Trophoblast cell (in vitro differentiated cells and primary cell): ENCODE data around the gene CSMD2.

Experiments used
- DNase-seq, 2 donors: peaks; one replicate each; pipeline ENCODE4 v3.0.0-alpha.2; 2016
- H2AFZ ChIP-seq: 2 replicates; pipeline ENCODE4 v1.6.1; 2013; ENCODE audit warnings: low read length, moderate library complexity, mild to moderate bottlenecking; ENCODE audit not compliant: insufficient read depth, poor library complexity
- H2AK5ac ChIP-seq: 2 replicates; pipeline ENCODE4 v1.6.1; 2013; ENCODE audit warnings: mild to moderate bottlenecking, low read length
- H2BK120ac ChIP-seq: 2 replicates; pipeline ENCODE4 v1.6.1; 2013; ENCODE audit warnings: low read length, mild to moderate bottlenecking, moderate library complexity; ENCODE audit not compliant: insufficient read depth, poor library complexity
- H2BK12ac ChIP-seq: 2 replicates; pipeline ENCODE4 v1.6.1; 2013; ENCODE audit warnings: mild to moderate bottlenecking, low read length, moderate library complexity
- H2BK5ac ChIP-seq: 2 replicates; pipeline ENCODE4 v1.6.1; 2013; ENCODE audit warnings: low read length, low read depth, moderate library complexity, mild to moderate bottlenecking; ENCODE audit not compliant: poor library complexity
- H3K14ac ChIP-seq: 2 replicates; pipeline ENCODE4 v1.6.1; 2013; ENCODE audit warnings: mild to moderate bottlenecking, low read length
- H3K18ac ChIP-seq: 2 replicates; pipeline ENCODE4 v1.6.1; 2013; ENCODE audit warnings: mild to moderate bottlenecking, low read length
- H3K23ac ChIP-seq: 2 replicates; pipeline ENCODE4 v1.6.1; 2013; ENCODE audit warnings: low read length
- H3K27ac ChIP-seq: 2 replicates; pipeline ENCODE4 v1.5.1; 2013; ENCODE audit warnings: low read depth, mild to moderate bottlenecking, inconsistent platforms, low read length, moderate library complexity
- H3K27me3 ChIP-seq: 2 replicates; pipeline ENCODE4 v1.6.1; 2013; ENCODE audit warnings: inconsistent platforms, mild to moderate bottlenecking, low read length, moderate library complexity; ENCODE audit not compliant: insufficient read depth
- H3K36me3 ChIP-seq, 2 experiments: 1 replicate in 1 of 2; 2 replicates in 1 of 2; pipeline ENCODE4 v1.6.1; 2013; ENCODE audit warnings: low read length in 2 of 2, mild to moderate bottlenecking in 2 of 2, moderate library complexity in 1 of 2; ENCODE audit not compliant: insufficient read depth in 2 of 2, control insufficient read depth in 1 of 2
- H3K4ac ChIP-seq: 2 replicates; pipeline ENCODE4 v1.6.1; 2013; ENCODE audit warnings: low read depth, mild to moderate bottlenecking, low read length, moderate library complexity
- H3K4me1 ChIP-seq, 2 experiments: 1 replicate in 1 of 2; 2 replicates in 1 of 2; pipeline ENCODE4 v1.6.1; 2013; ENCODE audit warnings: low read length in 2 of 2, mild to moderate bottlenecking in 2 of 2, moderate library complexity in 1 of 2; ENCODE audit not compliant: insufficient read depth in 2 of 2, control insufficient read depth in 1 of 2
- H3K4me2 ChIP-seq: 2 replicates; pipeline ENCODE4 v1.6.1; 2013; ENCODE audit warnings: inconsistent platforms, mild to moderate bottlenecking, low read length, moderate library complexity
- H3K4me3 ChIP-seq: 2 replicates; pipeline ENCODE4 v1.5.1; 2013; ENCODE audit warnings: mild to moderate bottlenecking, low read depth, low read length, inconsistent platforms
- H3K79me1 ChIP-seq: one replicate; pipeline ENCODE4 v1.6.1; 2013; ENCODE audit warnings: low read length
- H3K79me2 ChIP-seq: 2 replicates; pipeline ENCODE4 v1.6.1; 2013; ENCODE audit warnings: low read length, mild to moderate bottlenecking; ENCODE audit not compliant: control insufficient read depth, insufficient read depth, poor library complexity
- H3K9ac ChIP-seq: 2 replicates; pipeline ENCODE4 v1.6.1; 2013; ENCODE audit warnings: mild to moderate bottlenecking, low read length
- H3K9me3 ChIP-seq: 2 replicates; pipeline ENCODE4 v1.6.1; 2013; ENCODE audit warnings: low read depth, mild to moderate bottlenecking, control low read depth, inconsistent platforms, low read length; ENCODE audit not compliant: insufficient read depth
- H4K12ac ChIP-seq: 2 replicates; pipeline ENCODE4 v1.6.1; 2013; ENCODE audit warnings: low read depth, mild to moderate bottlenecking, low read length, moderate library complexity
- H4K8ac ChIP-seq: 2 replicates; pipeline ENCODE4 v1.6.1; 2013; ENCODE audit warnings: low read depth, mild to moderate bottlenecking, low read length, moderate library complexity
- H4K91ac ChIP-seq: one replicate; pipeline ENCODE4 v1.6.1; 2013; ENCODE audit warnings: low read depth, mild to moderate bottlenecking, low read length, moderate library complexity
- WGBS: extraction: QIAGEN DNeasy Blood & Tissue Kit; methylation state at CpG from one replicate; pipeline ENCODE4 v1.1.7; 2013; ENCODE audit warnings: missing lambda C conversion rate; ENCODE audit not compliant: insufficient read length, insufficient coverage; ENCODE audit errors: extremely low coverage; 5-methylcytosine and 5-hydroxymethylcytosine counted together

The CSMD2 gene

GRCh38 chr1:33826711-33827110 lies 338.3 kb downstream of the CSMD2 start:
- H3K4me1 ChIP-seq, result no peaks in the 10 kb centered on the region
- H2AFZ ChIP-seq, result no peak overlapping the region
- H3K36me3 ChIP-seq, result no peaks in the 10 kb centered on the region
- H2BK120ac ChIP-seq, result no peak overlapping the region
- H3K23ac ChIP-seq, result no peak overlapping the region
- no peaks in the 10 kb centered on the region for H3K79me2 ChIP-seq
- no peak overlapping the region for H3K4me2 ChIP-seq
- no peak overlapping the region for H3K9ac ChIP-seq
- H3K14ac ChIP-seq, result no peak overlapping the region
- no CpG with 5 or more reads among the region's 5 CpGs for WGBS
- H3K27ac ChIP-seq, result no peak overlapping the region
- H3K27me3 ChIP-seq, result no peaks in the 10 kb centered on the region
- no peaks in the 10 kb centered on the region for H3K79me1 ChIP-seq
- H2AK5ac ChIP-seq, result no peak overlapping the region
- DNase-seq, result no peak
- no peak overlapping the region for H4K8ac ChIP-seq
- no peak overlapping the region for H3K18ac ChIP-seq
- no peak overlapping the region for H3K4me3 ChIP-seq
- H3K9me3 ChIP-seq, result peaks cover 8% of the 10 kb centered on the region
- no peak overlapping the region for H2BK12ac ChIP-seq
- no peak overlapping the region for H4K12ac ChIP-seq
- H4K91ac ChIP-seq, result no peak overlapping the region
- no peak overlapping the region for H3K4ac ChIP-seq
- H2BK5ac ChIP-seq, result no peak overlapping the region

- no peak overlapping the region for H3K14ac ChIP-seq
- H3K27me3 ChIP-seq, result no peaks in the 10 kb centered on the region
- no peak overlapping the region for H2BK120ac ChIP-seq
- no peak overlapping the region for H3K23ac ChIP-seq
- no peak overlapping the region for H3K4me2 ChIP-seq
- no peak overlapping the region for H4K8ac ChIP-seq
- no peaks in the 10 kb centered on the region for H3K79me1 ChIP-seq
- no peak overlapping the region for H3K9ac ChIP-seq
- no peak overlapping the region for H2AK5ac ChIP-seq
- H3K4me1 ChIP-seq, result no peaks in the 10 kb centered on the region
- no peak overlapping the region for H4K91ac ChIP-seq
- no peaks in the 10 kb centered on the region for H3K36me3 ChIP-seq
- no peak overlapping the region for H2AFZ ChIP-seq
- H2BK5ac ChIP-seq, result no peak overlapping the region
- H4K12ac ChIP-seq, result no peak overlapping the region
- H3K18ac ChIP-seq, result no peak overlapping the region
- no peak overlapping the region for H3K4ac ChIP-seq
- H3K27ac ChIP-seq, result no peak overlapping the region
- no peak for DNase-seq
- H3K4me3 ChIP-seq, result no peak overlapping the region
- H2BK12ac ChIP-seq, result no peak overlapping the region
- peaks cover 8% of the 10 kb centered on the region for H3K9me3 ChIP-seq
- no peaks in the 10 kb centered on the region for H3K79me2 ChIP-seq
Measured at GRCh38 chr1:33826311-33826710, 338.7 kb downstream of the CSMD2 start.

- H2AFZ ChIP-seq, result no peak overlapping the region
- no peaks in the 10 kb centered on the region for H3K27me3 ChIP-seq
- no peak overlapping the region for H3K18ac ChIP-seq
- H3K14ac ChIP-seq, result no peak overlapping the region
- H4K91ac ChIP-seq, result no peak overlapping the region
- no peaks in the 10 kb centered on the region for H3K79me1 ChIP-seq
- H3K9me3 ChIP-seq, result peaks cover 8% of the 10 kb centered on the region
- no peak overlapping the region for H2BK120ac ChIP-seq
- no peaks in the 10 kb centered on the region for H3K4me1 ChIP-seq
- H2AK5ac ChIP-seq, result no peak overlapping the region
- no peak for DNase-seq
- H3K79me2 ChIP-seq, result no peaks in the 10 kb centered on the region
- H3K4ac ChIP-seq, result no peak overlapping the region
- no peak overlapping the region for H3K4me2 ChIP-seq
- no peak overlapping the region for H3K27ac ChIP-seq
- WGBS, result no CpG with 5 or more reads among the region's 10 CpGs
- H3K4me3 ChIP-seq, result no peak overlapping the region
- no peak overlapping the region for H3K23ac ChIP-seq
- no peak overlapping the region for H3K9ac ChIP-seq
- H4K12ac ChIP-seq, result no peak overlapping the region
- no peak overlapping the region for H2BK5ac ChIP-seq
- H4K8ac ChIP-seq, result no peak overlapping the region
- H2BK12ac ChIP-seq, result no peak overlapping the region
- no peaks in the 10 kb centered on the region for H3K36me3 ChIP-seq
Measured at GRCh38 chr1:33825506-33825905, 339.5 kb downstream of the CSMD2 start.

- no peak for DNase-seq
- no peaks in the 10 kb centered on the region for H3K4me1 ChIP-seq
- no CpG with 5 or more reads among the region's 1 CpG for WGBS
Measured at GRCh38 chr1:33824971-33825370, 340.1 kb downstream of the CSMD2 start.

More at GRCh38 chr1:33824971-33825370, 340.1 kb downstream of the CSMD2 start:
- no peak overlapping the region for H2BK120ac ChIP-seq
- H3K14ac ChIP-seq, result no peak overlapping the region
- no peak overlapping the region for H2AK5ac ChIP-seq
- H3K4me3 ChIP-seq, result no peak overlapping the region
- no peak overlapping the region for H3K18ac ChIP-seq
- no peak overlapping the region for H3K23ac ChIP-seq
- no peak overlapping the region for H2BK12ac ChIP-seq
- no peak overlapping the region for H3K9ac ChIP-seq
- H2AFZ ChIP-seq, result no peak overlapping the region
- no peaks in the 10 kb centered on the region for H3K79me1 ChIP-seq
- no peak overlapping the region for H2BK5ac ChIP-seq
- peaks cover 8% of the 10 kb centered on the region for H3K9me3 ChIP-seq
- H4K8ac ChIP-seq, result no peak overlapping the region
- H4K12ac ChIP-seq, result no peak overlapping the region
- H3K36me3 ChIP-seq, result no peaks in the 10 kb centered on the region
- H4K91ac ChIP-seq, result no peak overlapping the region
- H3K4me2 ChIP-seq, result no peak overlapping the region
- no peak overlapping the region for H3K4ac ChIP-seq
- no peaks in the 10 kb centered on the region for H3K27me3 ChIP-seq
- no peaks in the 10 kb centered on the region for H3K79me2 ChIP-seq
- H3K27ac ChIP-seq, result no peak overlapping the region
